Endothelial cell of umbilical vein (primary cell): ENCODE results near the gene COPS3. TPM values are rescaled to one million over a fixed set of nuclear protein-coding genes. Genes with fewer than 3 reads are reported as not detected.

ENCODE experiments used
- BruUV-seq: library from RNA; stranded (reverse); fragments of 400-500 nt; replicated peaks from 2 replicates; lab custom pipeline; 2021; lab: Mats Ljungman, UMichigan
- CTCF ChIA-PET: fragments of 300-600, 350-600 bp; sonication (Branson Sonifier 250); formaldehyde crosslinking; loops from one replicate; lab custom pipeline; 2021; ENCODE audit warnings: antibody characterized with exemption, inconsistent platforms; lab: Charles Lee
- POLR2A ChIA-PET: fragments of 300-600, 350-600 bp; sonication (Branson Sonifier 250); formaldehyde crosslinking; loops from one replicate; lab custom pipeline; 2021; ENCODE audit warnings: antibody characterized with exemption, inconsistent platforms; lab: Charles Lee
- DNase-seq: peaks from one replicate; pipeline ENCODE4 v3.0.0-alpha.2; 2011; ENCODE audit warnings: low read depth, low spot score
- FAIRE-seq: peaks from 2 replicates; lab custom pipeline; 2011; peaks lifted over from hg19 to GRCh38; lab: Jason Lieb, UNC
- H2AFZ ChIP-seq: 2 replicates; pipeline ENCODE4 v1.6.0; 2012; ENCODE audit warnings: low read depth, low read length, control low read depth, inconsistent platforms
- H3K27ac ChIP-seq: 2 replicates; pipeline ENCODE4 v1.5.1; 2011; ENCODE audit warnings: low read depth, mild to moderate bottlenecking, control low read depth, low read length, moderate library complexity; ENCODE audit not compliant: insufficient read depth
- H3K27me3 ChIP-seq, 2 experiments: 2 replicates each; pipeline versions ENCODE4 v1.6.0 to v1.6.1; 2011; ENCODE audit warnings: low read length in 2 of 2, mixed read lengths in 1 of 2; ENCODE audit not compliant: control insufficient read depth in 2 of 2, insufficient read depth in 2 of 2
- H3K36me3 ChIP-seq, 2 experiments: 2 replicates in 1 of 2; 3 replicates in 1 of 2; pipeline ENCODE4 v1.5.1; 2011; ENCODE audit warnings: low read length in 2 of 2, mild to moderate bottlenecking in 1 of 2, moderate library complexity in 1 of 2; ENCODE audit not compliant: control insufficient read depth in 2 of 2, insufficient read depth in 2 of 2; ENCODE audit errors: extremely low read depth in 1 of 2
- H3K4me1 ChIP-seq: 3 replicates; pipeline ENCODE4 v1.5.1; 2011; ENCODE audit warnings: mild to moderate bottlenecking, low read length; ENCODE audit not compliant: control insufficient read depth, insufficient read depth; ENCODE audit errors: extremely low read depth
- H3K4me2 ChIP-seq: 2 replicates; pipeline ENCODE4 v1.6.1; 2011; ENCODE audit warnings: low read length, control low read depth, mixed read lengths; ENCODE audit not compliant: insufficient read depth
- H3K4me3 ChIP-seq, 3 experiments: fragments of 200-600 bp in 1 of 3; sonication (generic), shearing (Covaris generic) in 1 of 3; replicated peaks in 1 of 3; 2 replicates each; pipeline ENCODE4 v1.5.1; 2011 to 2016; ENCODE audit warnings: control low read depth in 3 of 3, low read length in 3 of 3, mild to moderate bottlenecking in 2 of 3, inconsistent platforms in 1 of 3, low read depth in 1 of 3, moderate library complexity in 1 of 3; ENCODE audit not compliant: insufficient read depth in 1 of 3
- H3K79me2 ChIP-seq: 2 replicates; pipeline ENCODE4 v1.6.0; 2012; ENCODE audit warnings: low read length, inconsistent platforms; ENCODE audit not compliant: control insufficient read depth, insufficient read depth
- H3K9ac ChIP-seq: replicated peaks from 2 replicates; pipeline ENCODE3; 2011; ENCODE audit warnings: low read length, control low read depth; ENCODE audit not compliant: insufficient read depth; ENCODE audit errors: extremely low read depth
- H3K9me1 ChIP-seq: replicated peaks from 3 replicates; pipeline ENCODE4 v1.6.0; 2011; ENCODE audit warnings: mild to moderate bottlenecking, low read length; ENCODE audit not compliant: control insufficient read depth, insufficient read depth; ENCODE audit errors: extremely low read depth
- H3K9me3 ChIP-seq: replicated peaks from 2 replicates; pipeline ENCODE4 v1.5.1; 2012; ENCODE audit warnings: low read length, inconsistent platforms; ENCODE audit not compliant: control insufficient read depth, insufficient read depth
- H4K20me1 ChIP-seq: replicated peaks from 2 replicates; pipeline ENCODE3; 2011; ENCODE audit warnings: mild to moderate bottlenecking, low read length; ENCODE audit not compliant: control insufficient read depth, insufficient read depth; ENCODE audit errors: extremely low read depth
- CTCF ChIP-seq, 2 donors: IDR thresholded peaks; 1 replicate in 1 of 2; 2 replicates in 1 of 2; pipeline ENCODE4 v1.5.1; 2011; ENCODE audit warnings: low read length in 2 of 2, mild to moderate bottlenecking in 2 of 2, moderate library complexity in 2 of 2, control low read depth in 1 of 2, inconsistent platforms in 1 of 2, low read depth in 1 of 2; ENCODE audit not compliant: insufficient read depth in 1 of 2; ENCODE audit errors: extremely low read depth in 1 of 2
- EZH2 ChIP-seq: IDR thresholded peaks from 2 replicates; pipeline ENCODE4 v1.6.1; 2012; ENCODE audit warnings: borderline replicate concordance, low read depth, mild to moderate bottlenecking, moderate library complexity, low read length, inconsistent platforms; ENCODE audit not compliant: severe bottlenecking
- FOS ChIP-seq: IDR thresholded peaks from 2 replicates; pipeline ENCODE4 v1.6.1; 2011; ENCODE audit warnings: mild to moderate bottlenecking, low read length, moderate library complexity, borderline replicate concordance; ENCODE audit not compliant: insufficient read depth
- GATA2 ChIP-seq: IDR thresholded peaks from 2 replicates; pipeline ENCODE4 v1.7.0; 2011; ENCODE audit warnings: low read depth, mild to moderate bottlenecking, moderate library complexity, mixed read lengths, low read length; ENCODE audit not compliant: insufficient read length, insufficient read depth
- JUN ChIP-seq: IDR thresholded peaks from 2 replicates; pipeline ENCODE4 v1.6.1; 2011; ENCODE audit warnings: borderline replicate concordance, low read depth; ENCODE audit not compliant: insufficient read length, insufficient read depth
- MAX ChIP-seq: IDR thresholded peaks from 2 replicates; pipeline ENCODE4 v1.6.1; 2011; ENCODE audit not compliant: insufficient read depth, insufficient read length
- MYC ChIP-seq: IDR thresholded peaks from one replicate; pipeline ENCODE4 v1.6.1; 2011; ENCODE audit warnings: mild to moderate bottlenecking, low read depth, low read length
- POLR2A ChIP-seq: IDR thresholded peaks from 2 replicates; pipeline ENCODE4 v1.6.1; 2012; ENCODE audit warnings: low read depth, mild to moderate bottlenecking, control low read depth, low read length
- POLR2AphosphoS5 ChIP-seq: IDR thresholded peaks from 2 replicates; pipeline ENCODE4 v1.6.1; 2012; ENCODE audit warnings: low read depth, mild to moderate bottlenecking, control low read depth, low read length, moderate library complexity; ENCODE audit not compliant: insufficient read depth
- dilution Hi-C: fragments of 300-500 bp; cut with MboI; formaldehyde crosslinking; loops from one replicate; pipeline ENCODE4 v1.15.0; 2019; ENCODE audit warnings: low sequenced_read_pairs; ENCODE audit not compliant: extremely low pct_ligation_motif_present
- intact Hi-C: fragments of 100-400 bp; cut with micrococcal nuclease; formaldehyde crosslinking; loops from one replicate; pipeline ENCODE4 v1.10.0; 2022
- polyA plus RNA-seq, 4 experiments: library from polyadenylated mRNA; depleted of rRNA in 3 of 4; stranded (reverse) in 3 of 4; unstranded in 1 of 4; fragments of >200 nt; gene quantifications; 2 replicates each; pipeline versions ENCODE4 v1.2.1 to v1.2.3, GENCODE V29; 2011 to 2012; ENCODE audit warnings: missing spikeins in 1 of 4
- total RNA-seq: library from RNA; stranded (reverse); gene quantifications from 2 replicates; pipeline ENCODE4 v1.2.3, GENCODE V29; 2021

The COPS3 gene
- total and polyA plus RNA-seq, 2 donors (not counting 3 experiments of a cell fraction or from before 2014, with no cell fraction given) = 54.8 to 80.9 TPM

- dilution Hi-C loops = no loop called here
- CTCF ChIA-PET = interaction anchor here (1.1 to 2.1 kb wide), 2 partner anchors 15 to 87 kb away, joined by 3 to 9 read pairs; no protein-coding TSS in a partner anchor
- DNase-seq (no peak), FAIRE-seq (no peak)
- Histone ChIP-seq H3K27ac (no peak overlapping the region), H3K9ac (no peak overlapping the region), H3K9me1 (no peaks in the 10 kb centered on the region), H3K36me3 (peaks cover 9 to 66% of the 10 kb centered on the region in 2 experiments), H4K20me1 (no peaks in the 10 kb centered on the region), H3K27me3 (no peaks in the 10 kb centered on the region), H3K4me2 (no peak overlapping the region), H3K4me3 (no peak overlapping the region), H2AFZ (no peak overlapping the region), H3K9me3 (no peaks in the 10 kb centered on the region), H3K4me1 (no peaks in the 10 kb centered on the region), H3K79me2 (no peaks in the 10 kb centered on the region)
- no peak for TF ChIP-seq POLR2AphosphoS5
- no peak for TF ChIP-seq POLR2A
- TF ChIP-seq CTCF (IDR thresholded peaks at IDR 0.05; ENCODE audit: extremely low read depth in 1 of 2, insufficient read depth in 1 of 2, low read depth in 1 of 2, low read length in 2 of 2) = no peak
- TF ChIP-seq FOS = no peak
- no peak for TF ChIP-seq JUN
- TF ChIP-seq MAX = no peak
- no peak for TF ChIP-seq EZH2
- no peak for TF ChIP-seq MYC
- no peak for TF ChIP-seq GATA2
- intact Hi-C loops = no loop called here
- no TSS peak for BruUV-seq
- POLR2A ChIA-PET = no interaction called here
These were observed 52.3 kb downstream of the COPS3 start for GRCh38 chr17:17228521-17229279.
